PC-3 (cell line): ENCODE data around the gene SYNJ2. TPM values are rescaled to one million over a fixed set of nuclear protein-coding genes. Genes with fewer than 3 reads are reported as not detected.

Experiments used
- ATAC-seq: fragments of 200-7000 bp; cut with Tn5 transposase; 2 replicates; pipeline ENCODE4 v1.9.1; 2020; ENCODE audit warnings: mild to moderate bottlenecking, moderate library complexity
- BruUV-seq: library from RNA; stranded (reverse); fragments of 400-500 nt; replicated peaks from 2 replicates; lab custom pipeline; 2021; lab: Mats Ljungman, UMichigan
- CTCF ChIA-PET: fragments of 300-600 bp; sonication (Branson Sonifier 250); formaldehyde crosslinking; loops from one replicate; lab custom pipeline; 2022; ENCODE audit warnings: antibody characterized with exemption; lab: Charles Lee
- POLR2A ChIA-PET: fragments of 300-600 bp; sonication (Branson Sonifier 250); formaldehyde crosslinking; loops from one replicate; lab custom pipeline; 2022; ENCODE audit warnings: antibody characterized with exemption; ENCODE audit not compliant: unreplicated experiment; lab: Charles Lee
- DNase-seq: peaks from one replicate; pipeline ENCODE4 v3.0.0-alpha.2; 2015
- H2AFZ ChIP-seq: fragments of 300-600 bp; sonication (generic); 2 replicates; pipeline ENCODE4 v1.6.0; 2016; ENCODE audit warnings: antibody characterized with exemption, low read length
- H3F3A ChIP-seq: fragments of 300-600 bp; sonication (generic); one replicate; pipeline ENCODE4 v1.6.0; 2017; ENCODE audit warnings: antibody characterized with exemption, low read length, control low read depth, mild to moderate bottlenecking; ENCODE audit not compliant: unreplicated experiment
- H3K27ac ChIP-seq: fragments of 300-600 bp; sonication (generic); 2 replicates; pipeline ENCODE4 v1.5.1; 2016; ENCODE audit warnings: mild to moderate bottlenecking, low read length
- H3K27me3 ChIP-seq: fragments of 300-600 bp; sonication (generic); 2 replicates; pipeline ENCODE4 v1.6.1; 2016; ENCODE audit warnings: low read length, mixed read lengths
- H3K36me3 ChIP-seq: fragments of 300-600 bp; sonication (generic); 2 replicates; pipeline ENCODE4 v1.6.1; 2016; ENCODE audit warnings: low read depth, mixed run types, low read length, mixed read lengths
- H3K4me1 ChIP-seq: fragments of 300-600 bp; sonication (generic); 2 replicates; pipeline ENCODE4 v1.5.1; 2016; ENCODE audit warnings: low read length; ENCODE audit not compliant: insufficient read depth
- H3K4me2 ChIP-seq: fragments of 300-600 bp; sonication (generic); 2 replicates; pipeline ENCODE4 v1.6.0; 2016; ENCODE audit warnings: low read length
- H3K4me3 ChIP-seq: fragments of 300-600 bp; sonication (generic); 2 replicates; pipeline ENCODE4 v1.5.1; 2016; ENCODE audit warnings: mild to moderate bottlenecking, low read length, mixed read lengths
- H3K79me2 ChIP-seq: fragments of 300-600 bp; sonication (generic); 2 replicates; pipeline ENCODE4 v1.6.1; 2017; ENCODE audit warnings: low read length, mixed read lengths
- H3K9ac ChIP-seq: fragments of 300-600 bp; sonication (generic); 2 replicates; pipeline ENCODE4 v1.6.0; 2016; ENCODE audit warnings: mild to moderate bottlenecking, low read length
- H3K9me2 ChIP-seq: fragments of 300-600 bp; sonication (generic); replicated peaks from 2 replicates; pipeline ENCODE4 v1.6.1; 2016; ENCODE audit warnings: mixed run types, low read length, mixed read lengths
- H3K9me3 ChIP-seq: fragments of 300-600 bp; sonication (generic); 2 replicates; pipeline ENCODE4 v1.6.1; 2016; ENCODE audit warnings: low read length, mixed read lengths
- H4K20me1 ChIP-seq: fragments of 300-600 bp; sonication (generic); 2 replicates; pipeline ENCODE4 v1.6.1; 2016; ENCODE audit warnings: low read length, mixed read lengths
- CTCF ChIP-seq: fragments of 300-600 bp; sonication (generic); conservative IDR thresholded peaks from 2 replicates; pipeline ENCODE4 v1.5.1; 2017; ENCODE audit warnings: antibody characterized with exemption, low read depth, mild to moderate bottlenecking, low read length
- EZH2 ChIP-seq: fragments of 300-600 bp; sonication (generic); IDR thresholded peaks from one replicate; pipeline ENCODE4 v1.6.1; 2017; ENCODE audit warnings: antibody characterized with exemption, mild to moderate bottlenecking, low read length; ENCODE audit not compliant: unreplicated experiment
- EZH2phosphoT487 ChIP-seq: fragments of 300-600 bp; sonication (generic); IDR thresholded peaks from 2 replicates; pipeline ENCODE4 v1.6.1; 2018; ENCODE audit warnings: mild to moderate bottlenecking, antibody characterized with exemption, low read length, borderline replicate concordance
- intact Hi-C: fragments of 100-400 bp; cut with micrococcal nuclease; formaldehyde crosslinking; loops from 2 replicates; pipeline ENCODE4 v1.9.0; 2023
- total RNA-seq: library from RNA; depleted of rRNA; stranded (reverse); fragments of >200 nt; gene quantifications from 2 replicates; pipeline ENCODE4 v1.2.3, GENCODE V29; 2014

SYNJ2 gene
- total RNA-seq, 1 experiment from 2014 or later: 21.5 TPM

GRCh38 chr6:157965387-157965786 is 16.3 kb upstream of the SYNJ2 start:
- Histone ChIP-seq H3K4me2 (no peak overlapping the region), H3K36me3 (no peaks in the 10 kb centered on the region), H3K9ac (no peak overlapping the region), H3K79me2 (no peaks in the 10 kb centered on the region), H3K27me3 (no peaks in the 10 kb centered on the region), H3K4me1 (peaks cover 4% of the 10 kb centered on the region; the same call in 1 of the 2 replicates), H4K20me1 (no peaks in the 10 kb centered on the region), H3K9me2 (no peaks in the 10 kb centered on the region), H3F3A (no peaks in the 10 kb centered on the region), H3K27ac (no peak overlapping the region), H3K9me3 (no peaks in the 10 kb centered on the region), H3K4me3 (no peak overlapping the region), H2AFZ (no peak overlapping the region)
- no TSS peak for BruUV-seq
- no peak for ATAC-seq
- intact Hi-C loops: no loop called here
- CTCF ChIA-PET: no interaction called here
- TF ChIP-seq EZH2 (no peak), CTCF (no peak), EZH2phosphoT487 (no peak)
- DNase-seq: no peak
- POLR2A ChIA-PET: no interaction called here

- DNase-seq (no peak), ATAC-seq (no peak)
- Histone ChIP-seq H3K4me3 (no peak overlapping the region), H3K9me3 (no peaks in the 10 kb centered on the region), H3K4me1 (peaks cover 4% of the 10 kb centered on the region; the same call in 1 of the 2 replicates), H3F3A (no peaks in the 10 kb centered on the region), H2AFZ (no peak overlapping the region), H3K4me2 (no peak overlapping the region), H3K9me2 (no peaks in the 10 kb centered on the region), H3K79me2 (no peaks in the 10 kb centered on the region), H4K20me1 (no peaks in the 10 kb centered on the region), H3K36me3 (no peaks in the 10 kb centered on the region), H3K9ac (no peak overlapping the region), H3K27me3 (no peaks in the 10 kb centered on the region), H3K27ac (no peak overlapping the region)
- no peak for TF ChIP-seq EZH2phosphoT487
- intact Hi-C loops: no loop called here
- CTCF ChIA-PET: no interaction called here
- no TSS peak for BruUV-seq
- POLR2A ChIA-PET: no interaction called here
Measured at GRCh38 chr6:157966589-157966977, 15.1 kb upstream of the SYNJ2 start.

- TF ChIP-seq EZH2phosphoT487 (no peak), CTCF (no peak), EZH2 (no peak)
- H3K9ac ChIP-seq: no peak overlapping the region
- ChIA-PET CTCF (no interaction called here), POLR2A (no interaction called here)
- H3K9me2 ChIP-seq: no peaks in the 10 kb centered on the region
- no peaks in the 10 kb centered on the region for H3K9me3 ChIP-seq
- H3F3A ChIP-seq: no peaks in the 10 kb centered on the region
- peaks cover 4% of the 10 kb centered on the region; the same call in 1 of the 2 replicates for H3K4me1 ChIP-seq
- no peak overlapping the region for H3K4me2 ChIP-seq
- H3K36me3 ChIP-seq: no peaks in the 10 kb centered on the region
- no peaks in the 10 kb centered on the region for H4K20me1 ChIP-seq
- no peaks in the 10 kb centered on the region for H3K27me3 ChIP-seq
- H3K4me3 ChIP-seq: no peak overlapping the region
- no peak for ATAC-seq
- no TSS peak for BruUV-seq
- no peak overlapping the region for H2AFZ ChIP-seq
- DNase-seq: no peak
- intact Hi-C loops: no loop called here
- no peak overlapping the region for H3K27ac ChIP-seq
- no peaks in the 10 kb centered on the region for H3K79me2 ChIP-seq
Measured at GRCh38 chr6:157967020-157967419, 14.6 kb upstream of the SYNJ2 start.
